IPS DF 6.9 (cell line): Measurements from ENCODE around the gene ZC3HAV1.
A peak's percentile ranks its signal among the peaks of the same experiment; 100 is the strongest.

ENCODE experiments used
- DNase-seq: peaks from one replicate; pipeline ENCODE4 v3.0.0-alpha.2; 2013; ENCODE audit warnings: low read depth, low spot score
- H3K27ac ChIP-seq: one replicate; pipeline ENCODE4 v1.5.1; 2013; ENCODE audit warnings: low read length, control low read depth
- H3K27me3 ChIP-seq: 2 replicates; pipeline ENCODE4 v1.6.1; 2013; ENCODE audit warnings: mild to moderate bottlenecking, low read length; ENCODE audit not compliant: control insufficient read depth, insufficient read depth
- H3K36me3 ChIP-seq: 2 replicates; pipeline ENCODE4 v1.6.1; 2013; ENCODE audit warnings: low read length; ENCODE audit not compliant: control insufficient read depth, insufficient read depth
- H3K4me1 ChIP-seq: 2 replicates; pipeline ENCODE4 v1.6.1; 2013; ENCODE audit warnings: low read length; ENCODE audit not compliant: control insufficient read depth, insufficient read depth
- H3K4me3 ChIP-seq: 2 replicates; pipeline ENCODE4 v1.5.1; 2013; ENCODE audit warnings: mild to moderate bottlenecking, low read length
- H3K9me3 ChIP-seq: 2 replicates; pipeline ENCODE4 v1.6.1; 2013; ENCODE audit warnings: low read length, inconsistent platforms; ENCODE audit not compliant: control insufficient read depth, insufficient read depth
- whole genome bisulfite sequencing: extraction: QIAGEN DNeasy Blood & Tissue Kit; methylation state at CpG from one replicate; pipeline ENCODE4 v1.1.7; 2013; ENCODE audit warnings: mixed read lengths, missing lambda C conversion rate; ENCODE audit not compliant: insufficient read length, insufficient coverage; 5-methylcytosine and 5-hydroxymethylcytosine counted together

ZC3HAV1 gene

GRCh38 chr7:139043823-139044812, 65.4 kb downstream of the ZC3HAV1 start:
- Histone ChIP-seq H3K4me3 (no peak overlapping the region), H3K27me3 (no peaks in the 10 kb centered on the region), H3K4me1 (no peaks in the 10 kb centered on the region), H3K36me3 (no peaks in the 10 kb centered on the region; the same call in 1 of the 2 replicates), H3K27ac (no peak overlapping the region), H3K9me3 (no peaks in the 10 kb centered on the region)
- DNase-seq: no peak
- no CpG with 5 or more reads among the region's 14 CpGs for WGBS

GRCh38 chr7:139041378-139042085, 68.0 kb downstream of the ZC3HAV1 start:
- H3K27ac ChIP-seq: no peak overlapping the region
- H3K9me3 ChIP-seq: no peaks in the 10 kb centered on the region
- no peaks in the 10 kb centered on the region; the same call in 1 of the 2 replicates for H3K36me3 ChIP-seq
- no peak for DNase-seq
- no CpG with 5 or more reads among the region's 6 CpGs for WGBS
- no peaks in the 10 kb centered on the region for H3K4me1 ChIP-seq
- no peaks in the 10 kb centered on the region for H3K27me3 ChIP-seq
- H3K4me3 ChIP-seq: no peak overlapping the region

GRCh38 chr7:139038691-139039090, 70.8 kb downstream of the ZC3HAV1 start:
- no peak overlapping the region for H3K4me3 ChIP-seq
- no peak overlapping the region for H3K27ac ChIP-seq
- no peaks in the 10 kb centered on the region for H3K4me1 ChIP-seq
- H3K27me3 ChIP-seq: no peaks in the 10 kb centered on the region
- WGBS: no CpG with 5 or more reads among the region's 2 CpGs
- H3K9me3 ChIP-seq: no peaks in the 10 kb centered on the region
- no peak for DNase-seq
- H3K36me3 ChIP-seq: no peaks in the 10 kb centered on the region

GRCh38 chr7:139036901-139037300, 72.6 kb downstream of the ZC3HAV1 start:
- no CpG with 5 or more reads among the region's 3 CpGs for whole genome bisulfite sequencing
- DNase-seq: no peak

GRCh38 chr7:139035586-139036353, 73.8 kb downstream of the ZC3HAV1 start, which contains the start of gene ZC3HAV1L:
TSS of gene ZC3HAV1L (minus strand) at chr7:139036042. CDS start at chr7:139036017, 25 bp downstream.
- Histone ChIP-seq H3K27me3 (no peaks in the 10 kb centered on the region), H3K4me1 (no peaks in the 10 kb centered on the region), H3K4me3 (peak within 1 kb of the TSS; percentile 55), H3K36me3 (no peaks in the 10 kb centered on the region), H3K9me3 (no peaks in the 10 kb centered on the region), H3K27ac (no peak within 1 kb of the TSS)
- no peak for DNase-seq
- no CpG with 5 or more reads among the region's 82 CpGs for WGBS

More at GRCh38 chr7:139036901-139037300, 72.6 kb downstream of the ZC3HAV1 start:
- Histone ChIP-seq H3K27ac (no peak overlapping the region), H3K4me1 (no peaks in the 10 kb centered on the region), H3K36me3 (no peaks in the 10 kb centered on the region), H3K27me3 (no peaks in the 10 kb centered on the region), H3K4me3 (no peak overlapping the region), H3K9me3 (no peaks in the 10 kb centered on the region)

- Histone ChIP-seq H3K36me3 (no peaks in the 10 kb centered on the region), H3K9me3 (no peaks in the 10 kb centered on the region), H3K4me1 (no peaks in the 10 kb centered on the region), H3K27me3 (no peaks in the 10 kb centered on the region), H3K4me3 (peak overlapping the region; percentile 55; the same call in 1 of the 2 replicates), H3K27ac (no peak overlapping the region)
- no CpG with 5 or more reads among the region's 47 CpGs for WGBS
- no peak for DNase-seq
Observed at GRCh38 chr7:139034855-139035585, 74.5 kb downstream of the ZC3HAV1 start.

- Histone ChIP-seq H3K27me3 (no peaks in the 10 kb centered on the region), H3K4me3 (no peak overlapping the region), H3K27ac (no peak overlapping the region), H3K9me3 (no peaks in the 10 kb centered on the region), H3K36me3 (no peaks in the 10 kb centered on the region), H3K4me1 (no peaks in the 10 kb centered on the region)
- DNase-seq: no peak
- WGBS: no CpG with 5 or more reads among the region's 5 CpGs
Observed at GRCh38 chr7:139034336-139034735, 75.2 kb downstream of the ZC3HAV1 start.

GRCh38 chr7:139033346-139034114, 76.0 kb downstream of the ZC3HAV1 start:
- no peak overlapping the region for H3K27ac ChIP-seq
- no peaks in the 10 kb centered on the region for H3K9me3 ChIP-seq
- H3K36me3 ChIP-seq: no peaks in the 10 kb centered on the region
- no peaks in the 10 kb centered on the region for H3K4me1 ChIP-seq
- H3K27me3 ChIP-seq: no peaks in the 10 kb centered on the region
- WGBS: no CpG with 5 or more reads among the region's 6 CpGs
- no peak overlapping the region for H3K4me3 ChIP-seq
- no peak for DNase-seq

GRCh38 chr7:139032473-139032872, 77.0 kb downstream of the ZC3HAV1 start:
- H3K27ac ChIP-seq: no peak overlapping the region
- no peaks in the 10 kb centered on the region for H3K9me3 ChIP-seq
- no peaks in the 10 kb centered on the region for H3K4me1 ChIP-seq
- DNase-seq: no peak
- no peaks in the 10 kb centered on the region for H3K36me3 ChIP-seq
- no peaks in the 10 kb centered on the region for H3K27me3 ChIP-seq
- no CpG with 5 or more reads among the region's 4 CpGs for WGBS
- no peak overlapping the region for H3K4me3 ChIP-seq
